GM10847 (cell line): Measurements from ENCODE around the gene CDC14B.

Experiments
- POLR2A ChIP-seq: IDR thresholded peaks from 2 replicates; pipeline ENCODE4 v1.6.1; 2011; ENCODE audit not compliant: insufficient read length; ENCODE audit errors: extremely low read depth

Gene CDC14B

DNA sequence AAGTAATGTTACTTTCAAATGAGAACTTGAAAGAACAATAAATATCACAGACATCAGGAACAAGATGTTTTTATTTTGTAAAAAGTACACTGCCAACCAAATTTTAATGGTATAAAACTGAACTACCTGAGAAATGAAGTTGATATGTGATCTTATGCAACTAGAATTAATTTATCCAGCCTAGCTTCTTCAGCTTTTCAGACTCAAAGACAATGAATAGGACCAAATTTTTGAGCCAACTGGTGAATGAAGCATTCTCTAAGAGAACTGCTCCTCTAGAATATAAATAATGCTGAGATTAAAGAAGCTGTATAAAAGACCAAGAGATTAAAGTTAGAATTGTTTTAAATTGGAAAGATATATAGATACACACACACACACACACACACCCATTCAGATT lies 9.9 kb downstream of the CDC14B start:
- no peak for TF ChIP-seq POLR2A

DNA sequence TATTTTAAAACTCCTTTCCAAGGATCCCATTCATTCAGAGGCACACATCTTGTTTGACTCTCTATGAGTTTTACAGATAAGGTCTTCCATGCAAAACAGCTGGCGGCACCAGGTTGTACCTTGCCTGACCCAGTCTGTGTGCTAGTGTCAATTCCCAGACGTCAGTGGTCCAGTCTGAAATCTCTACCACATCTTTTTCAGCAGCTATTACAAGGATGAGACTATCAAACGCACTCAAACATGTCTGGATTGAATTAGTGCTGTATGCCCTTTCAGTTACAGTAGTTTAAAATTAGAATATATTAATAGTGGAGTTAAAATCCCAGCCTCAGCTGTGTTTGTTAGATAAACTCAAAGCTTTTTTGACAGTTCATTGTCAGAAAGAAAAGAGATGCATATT lies 11.7 kb downstream of the CDC14B start:
- TF ChIP-seq POLR2A: no peak

DNA sequence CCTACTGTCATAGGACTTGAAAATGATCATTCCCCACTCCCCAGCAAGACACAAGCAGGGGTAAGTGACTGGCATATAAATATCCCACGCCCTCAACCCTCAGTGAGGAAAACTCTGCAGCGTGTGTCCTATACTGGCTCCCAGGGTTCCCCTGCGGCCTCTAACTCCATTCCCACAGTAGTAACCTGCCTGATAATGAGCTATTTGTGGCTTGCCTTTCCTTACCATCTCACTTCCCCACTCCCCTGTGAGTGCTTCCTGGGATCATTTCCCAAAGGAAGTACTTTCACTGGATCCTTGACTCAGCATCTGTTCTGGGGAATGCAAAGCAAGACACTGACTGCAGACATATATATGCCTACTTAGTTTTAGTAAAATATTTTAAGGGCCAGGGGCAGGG lies 14.3 kb downstream of the CDC14B start:
- no peak for TF ChIP-seq POLR2A

DNA sequence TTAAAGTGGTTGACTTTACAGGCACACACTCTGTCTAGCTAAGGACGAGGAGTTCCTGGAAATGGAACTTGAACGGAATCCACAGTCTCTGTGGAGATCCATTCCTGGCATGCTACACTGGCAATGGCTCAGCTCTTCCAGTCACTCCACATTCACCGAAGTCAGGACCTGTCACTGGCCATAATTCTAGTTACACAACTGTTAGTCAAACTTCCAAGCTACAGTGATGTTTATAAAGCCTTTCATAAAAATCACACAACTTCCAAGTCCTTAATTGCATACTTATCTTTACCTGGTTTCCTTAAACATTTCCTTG lies 15.7 kb downstream of the CDC14B start:
- no peak for TF ChIP-seq POLR2A

DNA sequence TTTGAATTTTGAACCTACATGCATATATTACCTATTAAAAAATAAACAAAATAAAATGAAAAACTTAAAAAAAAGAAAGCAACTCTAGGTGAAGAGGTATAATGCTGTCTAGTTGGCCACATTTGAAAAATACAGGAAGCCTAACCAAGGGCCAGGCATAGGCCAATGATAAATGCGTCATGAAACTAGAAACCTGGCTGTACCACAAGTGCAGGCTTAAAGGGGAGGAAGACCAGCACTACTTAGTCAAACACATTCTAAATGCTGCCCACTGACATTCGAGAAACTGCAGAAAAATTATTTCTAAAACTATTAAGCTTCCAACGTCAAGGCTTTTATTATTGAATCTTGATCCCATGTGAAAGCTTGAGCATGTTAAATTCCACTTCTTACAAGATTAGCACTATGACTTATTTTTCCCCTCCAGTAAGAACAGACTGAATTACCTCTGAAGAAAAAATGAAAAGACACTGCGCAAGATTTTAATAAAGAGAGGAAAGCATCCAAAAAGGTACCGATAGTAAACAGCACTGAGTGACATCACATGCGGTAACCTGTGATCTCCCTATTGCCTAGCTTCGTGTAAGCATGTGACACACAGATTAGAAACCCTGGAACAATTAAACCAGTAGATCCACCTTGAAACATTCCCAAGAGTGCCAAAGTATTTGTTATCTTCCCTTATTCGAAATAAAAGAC lies 16.2 kb downstream of the CDC14B start:
- TF ChIP-seq POLR2A: no peak

DNA sequence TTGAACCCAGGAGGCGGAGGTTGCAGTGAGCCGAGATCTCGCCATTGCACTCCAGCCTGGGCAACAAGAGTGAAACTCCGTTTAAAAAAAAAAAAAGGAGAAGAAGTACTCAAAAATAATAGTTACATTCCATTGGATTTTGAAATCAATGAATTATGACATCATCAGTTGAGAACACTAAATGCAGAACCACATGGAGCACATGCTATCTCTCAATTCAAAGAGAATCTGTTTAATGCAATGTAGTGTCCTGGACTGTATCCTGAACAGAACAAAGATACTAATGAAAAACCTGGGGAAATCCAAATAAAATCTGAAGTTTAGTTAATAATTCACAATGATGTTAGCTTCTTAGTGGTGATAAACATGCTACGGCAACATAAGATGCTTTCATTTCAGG lies 20.3 kb downstream of the CDC14B start:
- TF ChIP-seq POLR2A: no peak

DNA sequence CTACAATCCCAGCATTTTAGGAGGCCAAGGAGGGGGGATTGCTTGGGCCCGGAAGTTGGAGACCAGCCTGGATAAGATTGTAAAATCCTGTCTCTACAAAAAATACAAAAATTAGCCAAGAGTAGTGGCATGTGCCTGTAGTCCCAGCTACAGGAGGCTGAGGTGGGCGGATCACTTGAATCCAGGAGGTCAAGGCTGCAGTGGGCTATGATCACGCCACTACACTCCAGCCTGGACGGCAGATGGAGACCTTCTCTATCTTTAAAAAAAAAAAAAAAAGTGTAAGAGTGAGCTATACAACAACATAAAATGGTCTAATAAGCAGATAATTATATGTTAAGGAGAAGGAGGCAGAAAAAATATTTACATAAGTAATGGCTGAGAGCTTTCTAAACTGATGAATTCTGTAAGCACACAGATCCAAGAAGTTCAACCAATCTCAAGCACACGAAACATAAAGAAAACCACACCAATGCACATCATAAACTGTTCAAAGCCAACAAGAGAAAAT lies 23.0 kb downstream of the CDC14B start:
- TF ChIP-seq POLR2A: no peak

DNA sequence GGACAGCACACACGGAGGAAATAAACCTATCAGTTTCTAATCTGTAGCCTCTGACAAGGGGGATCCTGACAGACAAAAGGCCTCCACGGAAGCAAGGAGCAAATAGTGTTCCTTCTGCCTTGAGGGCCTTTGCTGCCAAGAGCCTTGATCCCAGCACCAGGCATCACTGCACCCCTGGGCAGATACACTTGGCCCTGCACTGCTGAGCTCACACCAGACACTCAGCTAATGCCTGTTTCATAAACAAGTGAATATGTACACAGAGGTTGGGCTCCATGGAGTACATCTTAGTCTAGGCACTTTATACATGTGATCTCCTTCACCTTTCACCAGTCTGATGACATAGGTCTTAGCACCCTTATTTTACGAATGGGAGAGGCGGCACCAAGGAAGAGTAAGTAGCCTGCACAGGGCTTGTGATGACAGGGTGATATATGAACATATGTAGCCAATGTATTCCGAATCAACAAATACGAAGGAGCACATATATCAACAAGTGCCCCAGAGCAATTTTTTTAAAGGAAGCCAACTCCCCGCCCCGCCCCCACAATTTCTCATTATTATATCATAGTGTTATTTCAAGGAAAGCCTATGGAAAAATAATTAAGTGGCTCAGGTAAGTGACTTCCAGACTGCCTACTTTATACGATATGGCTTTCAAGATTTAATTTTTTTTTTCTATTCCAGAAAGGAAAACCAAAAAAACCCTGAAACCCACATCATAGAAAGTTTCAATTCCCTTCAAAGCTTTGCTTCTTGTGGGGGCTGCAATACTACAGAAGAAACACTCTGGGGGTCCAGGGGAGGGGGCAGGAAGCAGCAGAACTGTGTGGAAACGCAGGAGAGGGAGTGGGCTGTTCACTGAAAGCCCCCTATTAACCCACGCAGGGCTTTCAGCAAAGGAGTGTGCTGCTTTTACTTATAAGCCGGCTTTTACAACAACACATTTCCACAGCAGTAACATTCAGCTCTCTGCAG lies 32.0 kb downstream of the CDC14B start:
- no peak for TF ChIP-seq POLR2A

DNA sequence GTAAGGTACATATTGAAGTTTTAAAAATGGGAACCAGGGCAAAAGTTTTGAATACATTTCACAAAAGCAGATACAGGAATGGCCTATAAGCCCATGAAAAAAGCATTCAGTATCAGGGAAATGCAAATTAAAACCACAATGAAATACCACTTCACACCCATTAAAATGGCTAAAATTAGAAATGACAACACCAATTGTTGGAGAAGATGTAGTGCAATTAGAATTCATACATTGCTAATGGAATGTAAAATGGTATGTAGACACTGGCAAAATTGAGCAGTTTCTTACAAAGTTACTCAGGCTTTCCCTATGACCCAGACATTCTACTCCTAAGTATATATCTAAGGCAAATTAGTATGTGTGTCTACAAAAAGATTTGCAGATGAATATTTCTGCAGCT lies 34.2 kb downstream of the CDC14B start:
- TF ChIP-seq POLR2A: no peak

DNA sequence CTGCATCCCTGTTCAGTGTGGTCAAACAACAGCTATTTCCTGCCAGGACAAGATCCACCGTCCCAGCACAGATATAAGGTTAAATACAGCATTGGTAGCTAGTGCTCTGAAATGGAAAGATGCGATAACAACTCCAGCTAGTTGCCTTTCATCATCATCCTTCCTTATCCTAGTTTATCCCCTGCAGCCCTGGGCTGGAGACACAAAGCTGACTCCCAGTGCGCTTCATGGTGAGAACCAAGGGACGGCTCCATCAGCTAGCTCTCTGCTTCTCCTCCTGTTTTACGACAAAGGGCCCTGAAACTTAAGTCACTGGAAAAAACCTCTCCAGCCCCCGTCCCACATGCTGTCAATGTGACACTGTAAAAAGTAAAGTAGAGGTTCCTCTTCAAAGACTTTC lies 37.9 kb downstream of the CDC14B start:
- TF ChIP-seq POLR2A: no peak

DNA sequence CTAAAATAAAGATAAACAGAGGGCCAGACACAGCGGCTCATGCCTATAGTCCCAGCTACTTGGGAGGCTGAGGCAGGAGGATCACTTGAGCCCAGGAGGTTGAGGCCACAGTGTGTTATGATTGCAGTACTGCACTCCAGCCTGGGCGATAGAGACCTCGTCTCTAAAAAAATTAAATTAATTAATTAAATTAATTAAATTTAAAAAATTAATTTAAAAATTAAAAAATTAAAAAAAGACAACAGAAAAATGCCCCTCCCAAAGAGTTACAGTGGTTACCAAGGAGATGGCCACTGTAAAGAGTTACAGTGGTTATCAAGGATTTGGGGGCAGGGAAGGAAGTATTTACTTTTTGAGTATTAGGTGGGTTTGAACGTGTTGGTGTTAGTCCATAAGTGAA lies 38.3 kb downstream of the CDC14B start:
- no peak for TF ChIP-seq POLR2A

DNA sequence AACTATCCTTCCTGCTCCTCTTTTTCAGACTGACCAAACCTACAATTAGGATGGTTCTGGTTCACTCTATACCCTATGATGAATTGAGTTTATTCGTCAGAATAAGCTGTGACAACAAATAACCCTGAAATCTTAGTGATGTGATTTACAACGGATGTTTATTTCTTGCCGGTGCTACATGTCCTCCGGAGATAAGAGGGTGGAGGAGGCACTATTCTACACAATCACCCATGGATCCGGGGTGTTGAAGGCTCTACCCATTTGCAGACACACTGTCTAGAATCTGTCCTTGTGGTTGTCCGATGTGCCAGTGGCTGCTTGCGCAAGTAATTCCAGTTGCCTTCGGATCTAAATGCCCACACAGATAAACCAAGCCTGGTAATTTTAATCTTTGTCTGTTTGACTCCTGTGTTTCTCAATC lies 44.7 kb downstream of the CDC14B start:
- TF ChIP-seq POLR2A: no peak

DNA sequence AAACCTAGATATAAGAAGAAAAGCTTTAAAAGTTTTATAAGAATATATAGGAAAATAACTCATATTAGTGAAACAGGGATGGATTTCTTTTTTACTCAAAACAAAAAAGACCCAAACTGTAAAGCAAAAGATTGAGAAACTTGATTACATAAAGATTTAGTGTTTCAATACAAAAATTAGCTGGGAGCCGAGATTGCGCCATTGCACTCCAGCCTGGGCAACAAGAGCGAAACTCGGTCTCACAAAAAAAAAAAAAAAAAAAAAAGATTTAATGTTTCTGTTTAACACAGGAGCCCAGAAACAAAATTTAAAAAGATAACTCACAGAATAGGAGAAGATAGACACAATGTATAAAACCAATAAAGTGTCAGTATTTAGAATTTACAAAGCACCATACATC lies 45.2 kb downstream of the CDC14B start:
- no peak for TF ChIP-seq POLR2A

DNA sequence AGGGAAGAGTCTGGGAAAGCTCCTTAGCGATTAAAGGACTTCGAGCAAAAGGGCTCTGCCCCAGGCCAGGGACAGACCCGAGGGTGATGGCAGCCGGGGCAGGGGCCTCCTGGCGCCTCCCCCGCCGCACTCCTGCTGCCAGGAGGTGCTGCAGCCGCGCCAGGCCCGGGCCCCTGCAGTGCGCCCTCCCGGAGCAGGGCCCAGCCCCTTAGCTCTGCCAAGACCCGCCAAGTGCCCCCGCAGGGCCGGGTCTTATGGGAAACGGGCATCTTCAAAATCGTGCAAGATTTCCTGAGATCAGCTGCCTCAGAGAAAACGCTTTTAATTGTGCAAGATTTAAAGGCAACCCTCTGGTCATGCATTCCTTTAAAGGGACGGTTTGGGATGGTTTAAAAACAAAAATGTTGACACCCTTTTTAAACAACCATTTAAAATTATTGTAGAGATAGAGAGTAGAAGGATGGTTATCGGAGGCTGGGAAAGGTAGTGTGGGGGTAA lies 52.4 kb downstream of the CDC14B start:
- no peak for TF ChIP-seq POLR2A

DNA sequence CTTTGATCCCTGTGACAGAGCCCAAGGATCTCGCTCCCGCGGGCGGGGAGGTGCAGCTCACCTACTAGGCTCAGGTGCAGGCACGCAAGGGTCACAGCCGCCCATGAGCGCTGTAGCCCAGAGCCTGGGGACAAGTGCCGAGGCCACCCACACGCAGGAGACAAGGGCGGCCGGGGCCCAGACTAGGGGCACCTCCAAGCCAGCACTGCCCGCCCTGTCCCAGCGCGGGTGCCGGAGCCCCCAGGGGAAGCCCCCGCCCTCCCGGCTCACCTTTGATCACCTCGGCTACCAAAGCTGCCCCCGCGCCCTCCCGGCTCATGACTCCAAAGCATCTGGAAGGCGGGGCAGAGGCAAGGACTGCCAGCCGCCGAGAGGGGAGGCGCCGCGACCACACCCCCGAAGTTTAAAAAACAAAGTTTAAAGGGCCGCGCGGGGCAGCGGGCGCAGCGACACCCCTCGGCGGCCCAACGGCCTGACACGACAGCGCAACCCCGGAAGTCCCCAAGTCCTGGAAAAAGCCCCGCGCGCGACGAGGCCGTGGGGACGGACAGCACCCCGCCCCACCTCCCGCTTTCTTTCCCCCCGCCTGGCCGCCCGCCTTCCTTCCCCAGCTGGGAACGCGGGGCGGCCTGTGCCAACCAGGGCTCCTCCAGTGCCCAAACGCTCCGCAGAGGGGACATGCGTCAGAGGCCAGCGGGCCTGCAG lies 53.0 kb downstream of the CDC14B start:
- no peak for TF ChIP-seq POLR2A
